Endodermal cell (in vitro differentiated cells): ENCODE data around the gene RERE. TPM values are rescaled to one million over a fixed set of nuclear protein-coding genes. Genes with fewer than 3 reads are reported as not detected.

Experiments
- DNase-seq: peaks from one replicate; pipeline ENCODE4 v3.0.0-alpha.2; 2017
- H3K27ac ChIP-seq: 2 replicates; pipeline ENCODE4 v1.5.1; 2013; ENCODE audit warnings: mild to moderate bottlenecking, low read depth, low read length, moderate library complexity
- H3K27me3 ChIP-seq: 2 replicates; pipeline ENCODE4 v1.6.1; 2013; ENCODE audit warnings: mild to moderate bottlenecking, low read length, moderate library complexity; ENCODE audit not compliant: insufficient read depth, control insufficient read depth, poor library complexity, severe bottlenecking
- H3K36me3 ChIP-seq: 2 replicates; pipeline ENCODE4 v1.7.0; 2013; ENCODE audit warnings: mild to moderate bottlenecking, low read length, moderate library complexity; ENCODE audit not compliant: control insufficient read depth, insufficient read depth
- H3K4me1 ChIP-seq: one replicate; pipeline ENCODE4 v1.7.0; 2013; ENCODE audit warnings: low read length; ENCODE audit not compliant: control insufficient read depth, insufficient read depth
- H3K4me3 ChIP-seq: 2 replicates; pipeline ENCODE4 v1.5.1; 2013; ENCODE audit warnings: mild to moderate bottlenecking, low read length, moderate library complexity
- H3K9ac ChIP-seq: 2 replicates; pipeline ENCODE4 v1.6.1; 2013; ENCODE audit warnings: mild to moderate bottlenecking, low read length, moderate library complexity; ENCODE audit not compliant: poor library complexity, severe bottlenecking; ENCODE audit errors: extremely low read depth
- H3K9me3 ChIP-seq: 2 replicates; pipeline ENCODE4 v1.6.1; 2013; ENCODE audit warnings: mild to moderate bottlenecking, low read length, moderate library complexity; ENCODE audit not compliant: control insufficient read depth
- H3K27ac Mint-ChIP-seq: 2 replicates; pipeline ENCODE4 v1.8.0; 2020; ENCODE audit warnings: mixed read lengths
- H3K27me3 Mint-ChIP-seq: 2 replicates; pipeline ENCODE4 v1.8.0; 2021; ENCODE audit warnings: mild to moderate bottlenecking, mixed read lengths; ENCODE audit not compliant: insufficient read depth
- H3K36me3 Mint-ChIP-seq: 2 replicates; pipeline ENCODE4 v1.8.0; 2020; ENCODE audit warnings: low read depth, mixed read lengths
- H3K4me1 Mint-ChIP-seq: 2 replicates; pipeline ENCODE4 v1.8.0; 2020; ENCODE audit warnings: mixed read lengths
- H3K4me3 Mint-ChIP-seq: 2 replicates; pipeline ENCODE4 v1.8.0; 2020; ENCODE audit warnings: mild to moderate bottlenecking, moderate library complexity, mixed read lengths
- H3K9me3 Mint-ChIP-seq: 2 replicates; pipeline ENCODE4 v1.8.0; 2020; ENCODE audit warnings: mild to moderate bottlenecking, mixed read lengths
- CTCF ChIP-seq: fragments of 200-600 bp; sonication (generic); conservative IDR thresholded peaks from 2 replicates; pipeline ENCODE4 v1.5.0; 2021; ENCODE audit warnings: antibody characterized with exemption, mild to moderate bottlenecking
- WGBS, 2 experiments: methylation state at CpG; one replicate each; pipeline versions ENCODE4 v1.1.5 to v1.1.7; 2013; ENCODE audit warnings: missing lambda C conversion rate in 2 of 2, mixed read lengths in 1 of 2; ENCODE audit not compliant: insufficient coverage in 1 of 2, insufficient read length in 1 of 2; 5-methylcytosine and 5-hydroxymethylcytosine counted together
- total RNA-seq, 2 donors: library from RNA; stranded (reverse); fragmentation: NEBNext Ultra II Directional in 1 of 2; extraction: Animal tissue kit (Norgen Biotek cat#: 25700) in 1 of 2; gene quantifications; 2 replicates in 1 of 2; 3 replicates in 1 of 2; pipeline ENCODE4 v1.2.1, GENCODE V29; 2021

Gene RERE
- total RNA-seq, 2 donors from 2014 or later, result 159 to 179 TPM

- H3K9me3 ChIP-seq, result peaks cover 4% of the 10 kb centered on the region
- Mint-ChIP-seq H3K9me3 (no peaks in the 10 kb centered on the region), H3K27ac (no peak overlapping the region), H3K36me3 (peaks cover 14% of the 10 kb centered on the region), H3K27me3 (no peaks in the 10 kb centered on the region), H3K4me3 (no peak overlapping the region), H3K4me1 (peaks cover 33% of the 10 kb centered on the region)
- no peaks in the 10 kb centered on the region for H3K4me1 ChIP-seq
- peaks cover 10% of the 10 kb centered on the region for H3K36me3 ChIP-seq
- no peak overlapping the region for H3K27ac ChIP-seq
- WGBS, 2 experiments, result 95 to 98% methylated on average over 5 to 6 of the region's 6 CpGs
- DNase-seq, result no peak
- no peak for TF ChIP-seq CTCF
- no peaks in the 10 kb centered on the region for H3K27me3 ChIP-seq
- no peak overlapping the region for H3K4me3 ChIP-seq
- H3K9ac ChIP-seq, result no peak overlapping the region
Observed at GRCh38 chr1:8689431-8690252, 127.8 kb downstream of the RERE start.

- no peak overlapping the region for H3K27ac ChIP-seq
- no peaks in the 10 kb centered on the region for H3K9me3 Mint-ChIP-seq
- H3K4me3 Mint-ChIP-seq, result no peak overlapping the region
- no peaks in the 10 kb centered on the region for H3K27me3 Mint-ChIP-seq
- H3K9me3 ChIP-seq, result peaks cover 4% of the 10 kb centered on the region
- H3K36me3 ChIP-seq, result peaks cover 10% of the 10 kb centered on the region
- H3K9ac ChIP-seq, result no peak overlapping the region
- peaks cover 30% of the 10 kb centered on the region for H3K4me1 Mint-ChIP-seq
- no peak overlapping the region for H3K4me3 ChIP-seq
- no peak overlapping the region for H3K27ac Mint-ChIP-seq
- H3K27me3 ChIP-seq, result no peaks in the 10 kb centered on the region
- DNase-seq, result no peak
- peaks cover under 1% of the 10 kb centered on the region for H3K4me1 ChIP-seq
- peaks cover 14% of the 10 kb centered on the region for H3K36me3 Mint-ChIP-seq
- 100% methylated on average over 2 of the region's 2 CpGs; no CpG with 5 or more reads in 1 of the 2 experiments for WGBS, 2 experiments
- no peak for TF ChIP-seq CTCF
Observed at GRCh38 chr1:8687538-8687937, 129.9 kb downstream of the RERE start.

GRCh38 chr1:8687039-8687438 lies 130.4 kb downstream of the RERE start:
- no peaks in the 10 kb centered on the region for H3K9me3 Mint-ChIP-seq
- H3K4me1 ChIP-seq, result peaks cover 4% of the 10 kb centered on the region
- no peak overlapping the region for H3K4me3 Mint-ChIP-seq
- TF ChIP-seq CTCF, result no peak
- DNase-seq, result no peak
- no peak overlapping the region for H3K9ac ChIP-seq
- peaks cover 14% of the 10 kb centered on the region for H3K36me3 Mint-ChIP-seq
- 93 to 94% methylated on average over 4 of the region's 4 CpGs for WGBS, 2 experiments
- H3K27ac Mint-ChIP-seq, result no peak overlapping the region
- peaks cover 10% of the 10 kb centered on the region for H3K36me3 ChIP-seq
- peaks cover 4% of the 10 kb centered on the region for H3K9me3 ChIP-seq
- H3K27me3 Mint-ChIP-seq, result no peaks in the 10 kb centered on the region
- no peak overlapping the region for H3K27ac ChIP-seq
- H3K4me3 ChIP-seq, result no peak overlapping the region
- H3K4me1 Mint-ChIP-seq, result peaks cover 30% of the 10 kb centered on the region
- no peaks in the 10 kb centered on the region for H3K27me3 ChIP-seq
